Activated naive CD4-positive, alpha-beta T cell treated with anti-CD3 and anti-CD28 coated beads for 36 hours (primary cell): Measurements from ENCODE around the gene METAP1D. TPM values are rescaled to one million over a fixed set of nuclear protein-coding genes. Genes with fewer than 3 reads are reported as not detected.
"Not testable (repeated sequence)": the region's sequence is repeated elsewhere in the genome, so short reads cannot be mapped to it uniquely, and the experiment has no call there.

Source experiments
- CTCF ChIA-PET: fragments of 350-600 bp; sonication (Branson Sonifier 250); formaldehyde crosslinking; loops from one replicate; lab custom pipeline; 2021; ENCODE audit warnings: antibody characterized with exemption; lab: Charles Lee
- DNase-seq: peaks from one replicate; pipeline ENCODE4 v3.0.0-alpha.2; 2020
- H3K27ac Mint-ChIP-seq: one replicate; pipeline ENCODE4 v1.8.0; 2021; ENCODE audit warnings: mild to moderate bottlenecking, mixed read lengths
- H3K27me3 Mint-ChIP-seq: one replicate; pipeline ENCODE4 v1.8.0; 2021; ENCODE audit warnings: low read depth, mixed read lengths
- H3K36me3 Mint-ChIP-seq: one replicate; pipeline ENCODE4 v1.8.0; 2021; ENCODE audit warnings: low read depth, mixed read lengths
- H3K4me1 Mint-ChIP-seq: one replicate; pipeline ENCODE4 v1.8.0; 2021; ENCODE audit warnings: low read depth, mixed read lengths
- H3K4me3 Mint-ChIP-seq: one replicate; pipeline ENCODE4 v1.8.0; 2021; ENCODE audit warnings: mild to moderate bottlenecking, moderate library complexity, mixed read lengths
- H3K9me3 Mint-ChIP-seq: one replicate; pipeline ENCODE4 v1.8.0; 2021; ENCODE audit warnings: mixed read lengths
- intact Hi-C: fragments of 100-400 bp; cut with micrococcal nuclease; formaldehyde crosslinking; loops from one replicate; pipeline ENCODE4 v1.15.1; 2023
- total RNA-seq, 2 experiments: library from RNA; stranded (reverse); gene quantifications; one replicate each; pipeline ENCODE4 v1.2.3, GENCODE V29; 2021

The METAP1D gene
- total RNA-seq, 2 experiments from 2014 or later, result 2.5 to 3.4 TPM

DNA sequence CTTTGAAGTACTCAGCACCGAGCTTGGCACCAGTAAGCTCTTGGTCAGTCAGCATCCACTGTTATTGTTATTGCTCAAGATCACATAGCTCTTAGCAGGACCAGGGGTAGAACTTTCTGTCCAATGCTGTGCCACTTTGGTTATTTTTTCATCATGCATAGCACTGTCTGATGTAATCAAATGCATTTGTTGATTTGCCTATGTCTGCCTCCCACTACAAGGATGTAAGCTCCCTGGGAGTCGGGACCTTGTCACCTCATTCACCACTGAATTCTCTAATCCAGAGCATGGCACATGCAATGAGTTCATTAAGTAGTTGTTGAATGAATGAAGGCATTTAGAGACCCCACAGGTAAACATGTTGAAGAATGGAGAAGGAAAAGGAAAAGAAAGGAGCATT, 56.5 kb downstream of the METAP1D start:
- no peaks in the 10 kb centered on the region for H3K27me3 Mint-ChIP-seq
- no peak overlapping the region for H3K4me3 Mint-ChIP-seq
- no peaks in the 10 kb centered on the region for H3K9me3 Mint-ChIP-seq
- no peak for DNase-seq
- intact Hi-C loops, result no loop called here
- CTCF ChIA-PET, result no interaction called here
- no peak overlapping the region for H3K27ac Mint-ChIP-seq
- H3K36me3 Mint-ChIP-seq, result no peaks in the 10 kb centered on the region
- H3K4me1 Mint-ChIP-seq, result no peaks in the 10 kb centered on the region

DNA sequence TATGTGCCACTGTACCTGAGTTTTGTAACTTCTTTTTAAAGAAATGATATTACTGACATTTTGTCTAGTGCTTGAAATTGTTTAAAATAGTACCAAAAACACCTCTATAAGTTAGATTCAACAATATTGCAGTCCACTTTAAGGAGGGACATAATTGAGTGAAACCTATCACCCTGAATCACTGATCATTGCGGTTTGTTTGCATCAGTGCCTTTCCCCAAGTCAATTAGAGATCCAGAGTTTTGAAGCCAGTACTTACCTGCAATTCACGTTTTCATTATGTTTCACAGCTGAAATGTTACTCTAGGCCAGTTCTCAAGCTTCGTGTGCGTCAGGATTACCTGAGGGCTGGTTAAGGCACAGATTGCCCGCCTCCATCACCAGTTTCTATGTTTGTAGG, 58.9 kb downstream of the METAP1D start:
- Mint-ChIP-seq H3K9me3 (no peaks in the 10 kb centered on the region), H3K4me3 (no peak overlapping the region), H3K36me3 (peaks cover 5% of the 10 kb centered on the region), H3K27me3 (no peaks in the 10 kb centered on the region), H3K4me1 (no peaks in the 10 kb centered on the region), H3K27ac (no peak overlapping the region)
- intact Hi-C loops, result no loop called here
- CTCF ChIA-PET, result interaction anchor here (0.7 kb wide), 1 partner anchor 47 kb away, joined by 4 read pairs; no protein-coding TSS in a partner anchor
- DNase-seq, result no peak

DNA sequence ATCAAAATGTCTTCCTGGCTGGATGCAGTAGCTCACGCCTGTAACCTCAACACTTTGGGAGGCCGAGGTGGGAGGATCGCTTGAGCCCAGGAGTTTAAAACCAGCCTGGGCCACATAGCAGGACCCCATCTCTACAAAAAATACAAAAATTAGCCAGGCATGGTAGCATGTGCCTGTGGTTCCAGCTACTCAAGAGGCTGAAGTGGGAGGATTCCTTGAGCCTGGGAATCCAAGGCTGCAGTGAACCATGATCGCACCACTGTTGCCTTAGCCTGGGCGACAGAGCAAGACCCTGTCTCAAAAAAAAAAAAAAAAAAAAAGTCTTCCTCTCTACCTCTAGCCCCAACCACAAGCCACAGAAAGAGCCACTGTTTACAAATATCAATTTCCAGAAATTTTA, 60.4 kb downstream of the METAP1D start:
- CTCF ChIA-PET, result interaction anchor here (0.7 to 0.8 kb wide), 2 partner anchors 123 to 295 kb away, joined by 3 to 5 read pairs; no protein-coding TSS in a partner anchor
- intact Hi-C loops, result not testable (repeated sequence)

DNA sequence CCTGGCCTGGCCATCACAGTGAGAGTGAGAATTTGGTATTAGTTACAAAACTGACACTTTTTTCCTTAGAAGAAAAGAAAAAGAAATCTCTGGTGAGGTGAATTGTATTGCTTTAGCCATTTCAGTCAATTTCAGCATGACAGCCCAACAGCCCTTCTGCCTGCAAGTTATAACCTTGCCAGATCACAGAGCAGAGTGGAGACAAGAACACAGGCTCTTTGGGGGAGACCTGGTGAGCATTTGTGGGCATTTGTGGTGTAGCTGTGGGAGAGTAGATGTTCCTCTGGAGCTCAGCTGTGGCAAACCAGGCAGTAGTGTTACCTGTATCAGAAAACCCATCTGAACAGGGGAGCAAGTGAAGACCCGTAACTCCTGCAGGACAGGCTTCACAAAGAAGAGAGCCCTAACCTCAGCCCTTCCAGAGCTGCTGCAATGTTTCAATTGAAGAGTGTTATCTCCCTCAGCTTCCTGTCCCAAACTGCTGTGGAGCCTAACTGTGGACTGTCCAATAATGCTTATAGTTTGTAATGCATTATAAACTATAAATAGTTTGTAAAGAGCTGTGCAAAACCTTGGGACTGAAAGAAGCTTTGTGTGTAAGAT, 62.8 kb downstream of the METAP1D start:
- CTCF ChIA-PET, result no interaction called here
- DNase-seq, result no peak
- no peak overlapping the region for H3K27ac Mint-ChIP-seq
- no peaks in the 10 kb centered on the region for H3K27me3 Mint-ChIP-seq
- H3K36me3 Mint-ChIP-seq, result peaks cover 9% of the 10 kb centered on the region
- intact Hi-C loops, result no loop called here
- H3K4me1 Mint-ChIP-seq, result no peaks in the 10 kb centered on the region
- no peak overlapping the region for H3K4me3 Mint-ChIP-seq
- no peaks in the 10 kb centered on the region for H3K9me3 Mint-ChIP-seq

More for the DNA sequence above, 60.4 kb downstream of the METAP1D start:
- H3K36me3 Mint-ChIP-seq, H3K9me3 Mint-ChIP-seq, H3K4me1 Mint-ChIP-seq, H3K27ac Mint-ChIP-seq, H3K4me3 Mint-ChIP-seq, H3K27me3 Mint-ChIP-seq, DNase-seq: not testable (repeated sequence)

DNA sequence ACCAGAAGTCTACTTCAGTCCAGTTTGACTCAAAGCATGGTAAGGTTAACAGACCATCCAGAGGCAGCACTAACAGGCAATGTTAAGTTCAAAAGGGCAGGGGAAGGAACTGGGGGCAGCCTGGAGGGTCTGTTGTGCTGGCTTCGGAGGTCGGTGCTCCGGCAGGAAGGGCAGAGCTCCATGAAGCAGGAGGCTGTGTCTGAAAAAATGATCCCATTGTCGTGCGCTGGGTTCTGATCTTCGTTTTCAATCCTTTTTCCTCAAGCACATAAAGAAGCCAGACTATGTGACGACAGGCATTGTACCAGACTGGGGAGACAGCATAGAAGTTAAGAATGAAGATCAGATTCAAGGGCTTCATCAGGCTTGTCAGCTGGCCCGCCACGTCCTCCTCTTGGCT, 63.7 kb downstream of the METAP1D start:
- no peak overlapping the region for H3K27ac Mint-ChIP-seq
- CTCF ChIA-PET, result interaction anchor here (0.6 to 0.8 kb wide), 2 partner anchors 439 to 870 kb away, joined by 3 read pairs; no protein-coding TSS in a partner anchor
- H3K4me3 Mint-ChIP-seq, result no peak overlapping the region
- intact Hi-C loops, result no loop called here
- no peak for DNase-seq
- H3K9me3 Mint-ChIP-seq, result no peaks in the 10 kb centered on the region
- no peaks in the 10 kb centered on the region for H3K4me1 Mint-ChIP-seq
- no peaks in the 10 kb centered on the region for H3K27me3 Mint-ChIP-seq
- H3K36me3 Mint-ChIP-seq, result peaks cover 11% of the 10 kb centered on the region

DNA sequence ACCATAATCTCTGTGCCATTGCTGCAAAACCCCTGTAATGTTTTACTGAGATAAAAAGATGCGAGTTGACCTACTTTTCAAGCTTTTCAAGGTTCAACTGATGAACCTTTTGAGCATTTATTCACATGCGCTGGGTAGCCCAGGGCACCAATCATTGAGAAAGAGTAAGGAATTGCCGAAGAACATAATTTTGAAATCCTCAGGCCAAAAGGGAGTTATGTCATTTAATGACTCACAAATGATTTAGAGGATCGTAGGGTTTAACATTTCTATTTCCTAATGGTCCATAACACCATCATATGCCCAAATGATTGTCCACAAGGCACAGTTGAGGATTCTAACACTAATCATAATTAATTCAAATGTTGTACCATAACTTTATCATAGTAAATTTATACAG, 65.4 kb downstream of the METAP1D start:
- Mint-ChIP-seq H3K4me1 (no peaks in the 10 kb centered on the region), H3K9me3 (no peaks in the 10 kb centered on the region), H3K36me3 (peaks cover 11% of the 10 kb centered on the region), H3K27ac (no peak overlapping the region), H3K4me3 (no peak overlapping the region), H3K27me3 (peaks cover 3% of the 10 kb centered on the region)
- intact Hi-C loops, result no loop called here
- CTCF ChIA-PET, result no interaction called here
- DNase-seq, result no peak

DNA sequence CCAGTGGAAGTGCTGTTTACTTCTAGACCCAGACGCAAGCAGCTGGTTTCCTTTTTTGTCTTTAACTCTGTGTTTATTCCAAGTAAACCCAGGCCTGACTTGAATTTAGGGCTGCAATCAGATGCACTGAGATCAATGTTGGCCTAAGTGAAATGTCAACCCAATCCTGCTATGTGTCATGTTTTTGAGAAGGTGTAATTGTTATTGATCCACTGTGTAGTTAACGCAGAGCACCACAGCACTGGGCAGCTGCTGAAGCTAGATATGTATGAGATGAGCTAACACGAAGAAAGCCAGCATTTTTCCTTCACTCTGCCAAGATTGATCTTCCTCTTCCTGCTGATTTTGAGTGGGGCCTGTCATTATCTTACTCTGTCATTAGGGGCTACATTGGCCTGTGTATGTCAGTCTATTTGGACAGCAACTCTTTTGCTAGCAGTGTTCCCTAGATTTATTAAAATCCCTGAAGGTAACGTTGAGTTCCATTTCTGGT, 66.7 kb downstream of the METAP1D start:
- intact Hi-C loops, result no loop called here
- peaks cover 3% of the 10 kb centered on the region for H3K27me3 Mint-ChIP-seq
- no peaks in the 10 kb centered on the region for H3K9me3 Mint-ChIP-seq
- H3K36me3 Mint-ChIP-seq, result peaks cover 11% of the 10 kb centered on the region
- CTCF ChIA-PET, result no interaction called here
- no peaks in the 10 kb centered on the region for H3K4me1 Mint-ChIP-seq
- H3K27ac Mint-ChIP-seq, result no peak overlapping the region
- no peak for DNase-seq
- H3K4me3 Mint-ChIP-seq, result no peak overlapping the region

DNA sequence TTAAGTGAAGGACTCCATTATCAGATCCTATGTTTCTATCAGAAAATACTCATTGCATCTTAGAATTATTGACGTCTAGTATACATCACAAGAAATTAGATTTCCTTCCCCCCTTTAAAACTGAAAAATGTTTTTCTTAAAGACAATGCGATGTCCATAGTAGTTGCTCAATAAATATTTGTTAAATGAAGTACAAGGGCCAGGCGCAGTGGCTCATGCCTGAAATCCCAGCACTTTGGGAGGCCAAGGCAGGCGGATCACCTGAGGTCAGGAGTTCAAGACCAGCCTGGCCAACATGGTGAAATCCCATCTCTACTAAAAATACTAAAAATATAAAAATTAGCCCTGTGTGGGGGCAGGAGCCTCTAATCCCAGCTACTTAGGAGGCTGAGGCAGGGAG, 68.2 kb downstream of the METAP1D start:
- DNase-seq, intact Hi-C loops, H3K27ac Mint-ChIP-seq, H3K4me1 Mint-ChIP-seq, H3K27me3 Mint-ChIP-seq, H3K9me3 Mint-ChIP-seq, H3K4me3 Mint-ChIP-seq: not testable (repeated sequence)
- CTCF ChIA-PET, result interaction anchor here (0.6 kb wide), 1 partner anchor 1646 kb away, joined by 3 read pairs; no protein-coding TSS in a partner anchor
- H3K36me3 Mint-ChIP-seq, result peaks cover 13% of the 10 kb centered on the region

DNA sequence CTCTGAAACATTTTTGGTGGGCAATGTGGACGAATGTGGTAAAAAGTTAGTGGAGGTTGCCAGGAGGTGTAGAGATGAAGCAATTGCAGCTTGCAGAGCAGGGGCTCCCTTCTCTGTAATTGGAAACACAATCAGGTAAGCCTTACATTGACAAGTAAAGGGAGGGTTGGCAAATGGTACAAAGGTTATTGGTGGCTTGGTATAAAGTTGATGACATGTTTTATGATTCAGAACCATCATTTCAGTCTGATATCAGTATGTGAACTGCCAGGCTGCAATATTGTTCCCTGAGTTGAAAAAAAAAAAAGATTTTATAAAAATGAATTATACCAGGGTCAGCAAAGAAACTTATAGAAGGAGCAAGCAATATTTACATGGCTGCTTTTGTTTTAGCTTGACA, 71.2 kb downstream of the METAP1D start:
- Mint-ChIP-seq H3K27me3 (peaks cover 7% of the 10 kb centered on the region), H3K36me3 (peaks cover 12% of the 10 kb centered on the region), H3K4me3 (no peak overlapping the region), H3K27ac (no peak overlapping the region), H3K9me3 (no peaks in the 10 kb centered on the region), H3K4me1 (no peaks in the 10 kb centered on the region)
- intact Hi-C loops, result no loop called here
- CTCF ChIA-PET, result no interaction called here
- DNase-seq, result no peak

DNA sequence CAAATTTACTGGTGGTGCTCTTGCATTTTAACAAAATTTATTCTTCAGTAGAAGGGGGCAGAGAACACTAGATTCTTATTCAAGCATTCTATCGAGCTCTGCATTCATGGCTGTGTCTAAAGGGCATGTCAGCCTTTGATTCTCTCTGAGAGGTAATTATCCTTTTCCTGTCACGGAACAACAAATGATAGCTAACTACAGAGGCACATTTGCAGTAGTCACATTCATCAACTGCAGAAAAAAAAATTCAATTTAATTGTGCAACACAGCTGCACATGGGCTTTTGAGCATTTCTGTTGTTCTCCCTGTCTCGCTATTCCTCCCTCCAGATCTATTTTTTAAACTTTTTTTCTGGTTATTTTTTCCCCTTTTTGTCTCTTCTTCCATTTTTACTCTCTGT, 72.5 kb downstream of the METAP1D start:
- Mint-ChIP-seq H3K27ac (no peak overlapping the region), H3K4me1 (no peaks in the 10 kb centered on the region), H3K9me3 (no peaks in the 10 kb centered on the region), H3K4me3 (no peak overlapping the region), H3K27me3 (peaks cover 10% of the 10 kb centered on the region), H3K36me3 (peaks cover 8% of the 10 kb centered on the region)
- CTCF ChIA-PET, result no interaction called here
- DNase-seq, result no peak
- intact Hi-C loops, result no loop called here

DNA sequence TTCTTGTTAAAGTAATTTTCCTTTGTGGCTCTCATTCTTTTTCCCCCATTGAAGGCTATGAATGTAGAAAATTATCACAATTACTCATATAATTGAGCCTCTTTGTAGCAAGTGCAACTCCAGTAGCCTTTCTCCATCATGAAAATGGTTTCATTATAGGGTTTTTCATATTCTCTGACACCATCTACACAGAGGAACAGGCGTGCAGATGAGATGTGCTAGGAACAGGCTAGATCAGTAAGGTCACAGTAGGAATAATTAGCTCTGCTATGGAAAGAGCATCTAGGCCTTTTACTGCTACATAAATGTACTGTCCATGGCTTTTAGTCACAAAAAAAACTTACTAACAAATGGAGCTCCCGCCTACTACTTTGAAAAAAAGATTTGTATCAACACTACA, 73.0 kb downstream of the METAP1D start:
- Mint-ChIP-seq H3K9me3 (no peaks in the 10 kb centered on the region), H3K4me3 (no peak overlapping the region), H3K27me3 (peaks cover 10% of the 10 kb centered on the region), H3K36me3 (peaks cover 8% of the 10 kb centered on the region), H3K27ac (no peak overlapping the region), H3K4me1 (no peaks in the 10 kb centered on the region)
- no peak for DNase-seq
- intact Hi-C loops, result no loop called here
- CTCF ChIA-PET, result interaction anchor here (0.5 kb wide), 1 partner anchor 41 kb away, joined by 4 read pairs; no protein-coding TSS in a partner anchor

DNA sequence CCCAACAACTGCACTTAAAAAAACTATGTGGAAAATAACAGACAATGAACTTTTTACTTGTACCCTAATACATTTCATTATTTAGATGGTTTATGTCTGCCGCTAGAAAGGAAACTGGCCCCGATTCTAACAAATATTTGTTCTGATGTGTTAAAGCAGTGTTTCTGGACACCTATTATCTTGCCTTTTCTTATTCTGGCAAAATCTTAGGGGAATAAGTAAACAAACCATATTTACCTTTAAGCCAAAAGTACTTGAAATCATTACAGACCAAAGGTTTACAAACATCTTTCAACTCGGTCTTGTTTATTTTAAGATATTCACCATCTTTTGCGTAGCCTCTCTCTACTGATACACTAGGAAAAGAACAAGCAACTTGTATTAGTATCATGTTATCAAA, 73.8 kb downstream of the METAP1D start:
- no peak for DNase-seq
- no peak overlapping the region for H3K27ac Mint-ChIP-seq
- CTCF ChIA-PET, result interaction anchor here (0.5 kb wide), 1 partner anchor 40 kb away, joined by 4 read pairs; no protein-coding TSS in a partner anchor
- H3K4me3 Mint-ChIP-seq, result no peak overlapping the region
- peaks cover 7% of the 10 kb centered on the region for H3K36me3 Mint-ChIP-seq
- H3K27me3 Mint-ChIP-seq, result peaks cover 10% of the 10 kb centered on the region
- H3K4me1 Mint-ChIP-seq, result no peaks in the 10 kb centered on the region
- intact Hi-C loops, result no loop called here
- no peaks in the 10 kb centered on the region for H3K9me3 Mint-ChIP-seq

DNA sequence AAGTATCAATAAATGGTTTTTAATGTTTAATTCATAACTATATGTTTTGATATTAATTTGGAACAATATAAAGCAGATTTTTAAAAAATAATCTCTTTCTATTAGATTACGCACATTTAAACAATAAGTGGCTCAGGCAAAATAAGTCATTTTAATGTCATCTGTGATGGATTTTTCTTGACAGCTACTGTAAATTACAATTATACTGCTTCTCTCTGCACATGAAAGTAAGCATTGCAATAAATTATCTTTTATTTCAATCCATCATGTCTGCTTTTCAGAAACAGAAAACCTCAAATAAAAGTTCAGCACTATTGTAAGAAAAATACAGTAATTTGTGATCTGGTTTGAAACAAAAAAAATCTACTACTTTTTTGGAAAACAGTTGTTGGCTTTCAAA, 74.5 kb downstream of the METAP1D start:
- intact Hi-C loops, result no loop called here
- no peak for DNase-seq
- no peaks in the 10 kb centered on the region for H3K9me3 Mint-ChIP-seq

More for the DNA sequence above, 74.5 kb downstream of the METAP1D start:
- Mint-ChIP-seq H3K36me3 (peaks cover 7% of the 10 kb centered on the region), H3K27ac (no peak overlapping the region), H3K4me1 (no peaks in the 10 kb centered on the region), H3K4me3 (no peak overlapping the region), H3K27me3 (peaks cover 14% of the 10 kb centered on the region)
- CTCF ChIA-PET, result no interaction called here
